HepG2 (cell line): ENCODE results near the gene PARP2. TPM values are rescaled to one million over a fixed set of nuclear protein-coding genes. Genes with fewer than 3 reads are reported as not detected.

Source experiments
- CBX2 ChIP-seq, 2 experiments: fragments of 200-600 bp in 1 of 2; sonication (generic); formaldehyde crosslinking in 1 of 2; IDR thresholded peaks; 2 replicates each; pipeline versions ENCODE4 v1.7.0 to v1.8.1; 2018 to 2022; ENCODE audit warnings: low read depth in 2 of 2, low read length in 1 of 2, mild to moderate bottlenecking in 1 of 2, missing genetic modification reagents in 1 of 2
- CBX5 ChIP-seq: sonication (generic); formaldehyde crosslinking; IDR thresholded peaks from 2 replicates; pipeline ENCODE4 v1.4.0; 2020; ENCODE audit warnings: missing genetic modification reagents, borderline replicate concordance
- DR1 ChIP-seq: sonication (generic); formaldehyde crosslinking; IDR thresholded peaks from 2 replicates; pipeline ENCODE4 v1.8.0; 2021; ENCODE audit warnings: mild to moderate bottlenecking, missing genetic modification reagents, inconsistent platforms
- EZH2 ChIP-seq: conservative IDR thresholded peaks from 2 replicates; pipeline ENCODE4 v1.6.1; 2012; ENCODE audit warnings: mild to moderate bottlenecking, low read depth, low read length, moderate library complexity
- HMGXB4 ChIP-seq, 2 experiments: sonication (generic) in 1 of 2; formaldehyde crosslinking in 1 of 2; IDR thresholded peaks; 2 replicates each; pipeline versions ENCODE4 v1.4.0 to v1.6.1; 2018 to 2020; ENCODE audit warnings: missing genetic modification reagents in 2 of 2, borderline replicate concordance in 1 of 2, low read depth in 1 of 2, mild to moderate bottlenecking in 1 of 2, missing biosample characterization in 1 of 2
- KDM3A ChIP-seq: IDR thresholded peaks from 2 replicates; pipeline ENCODE4 v1.6.1; 2018; ENCODE audit warnings: low read depth, missing compliant biosample characterization
- KLF15 ChIP-seq: sonication (generic); formaldehyde crosslinking; IDR thresholded peaks from 2 replicates; pipeline ENCODE4 v1.8.1; 2023; ENCODE audit warnings: borderline replicate concordance, mild to moderate bottlenecking, inconsistent platforms, missing genetic modification reagents, mixed read lengths
- MXD1 ChIP-seq: sonication (generic); formaldehyde crosslinking; IDR thresholded peaks from 2 replicates; pipeline ENCODE4 v1.4.0; 2020; ENCODE audit warnings: mild to moderate bottlenecking, missing genetic modification reagents
- PAF1 ChIP-seq: IDR thresholded peaks from 2 replicates; pipeline ENCODE4 v1.6.1; 2016; ENCODE audit warnings: missing genetic modification reagents, missing compliant biosample characterization
- REL ChIP-seq: sonication (generic); formaldehyde crosslinking; conservative IDR thresholded peaks from 2 replicates; pipeline ENCODE4 v1.8.0; 2022; ENCODE audit warnings: mild to moderate bottlenecking, missing genetic modification reagents, moderate library complexity
- SCMH1 ChIP-seq: sonication (generic); formaldehyde crosslinking; IDR thresholded peaks from 2 replicates; pipeline ENCODE4 v1.9.0; 2021; ENCODE audit warnings: missing genetic modification reagents, mild to moderate bottlenecking, borderline replicate concordance
- SMAD3 ChIP-seq: sonication (generic); formaldehyde crosslinking; IDR thresholded peaks from 2 replicates; pipeline ENCODE4 v1.4.0; 2020; ENCODE audit warnings: missing genetic modification reagents
- TAF15 ChIP-seq: fragments of 200-400 bp; formaldehyde crosslinking; IDR thresholded peaks from one replicate; pipeline ENCODE4 v1.6.1; 2018; ENCODE audit warnings: mild to moderate bottlenecking, low read depth, low read length; ENCODE audit not compliant: poor library complexity, severe bottlenecking
- TEAD3 ChIP-seq: optimal IDR thresholded peaks from 2 replicates; pipeline ENCODE3; 2016; ENCODE audit warnings: borderline replicate concordance
- YY1 ChIP-seq: IDR thresholded peaks from 2 replicates; pipeline ENCODE4 v1.6.1; 2011; ENCODE audit warnings: low read length, low read depth, moderate library complexity, mild to moderate bottlenecking; ENCODE audit not compliant: insufficient read depth, insufficient replicate concordance
- ZBTB26 ChIP-seq: IDR thresholded peaks from 2 replicates; pipeline ENCODE4 v1.6.1; 2016; ENCODE audit warnings: missing compliant biosample characterization, missing genetic modification reagents, borderline replicate concordance
- ZFP82 ChIP-seq: sonication (generic); formaldehyde crosslinking; IDR thresholded peaks from 2 replicates; pipeline ENCODE4 v1.5.1; 2020; ENCODE audit warnings: mild to moderate bottlenecking, missing genetic modification reagents, borderline replicate concordance
- ZNF160 ChIP-seq: sonication (generic); formaldehyde crosslinking; IDR thresholded peaks from 2 replicates; pipeline ENCODE4 v1.8.0; 2022; ENCODE audit warnings: mild to moderate bottlenecking, inconsistent platforms, missing genetic modification reagents
- ZNF253 ChIP-seq: sonication (generic); formaldehyde crosslinking; IDR thresholded peaks from 2 replicates; pipeline ENCODE4 v1.8.0; 2022; ENCODE audit warnings: mild to moderate bottlenecking, missing genetic modification reagents, borderline replicate concordance
- ZNF414 ChIP-seq: sonication (generic); formaldehyde crosslinking; IDR thresholded peaks from 2 replicates; pipeline ENCODE4 v1.5.0; 2020; ENCODE audit warnings: missing genetic modification reagents
- ZNF749 ChIP-seq: sonication (generic); formaldehyde crosslinking; IDR thresholded peaks from 2 replicates; pipeline ENCODE4 v1.8.0; 2022; ENCODE audit warnings: mild to moderate bottlenecking, missing genetic modification reagents, moderate library complexity, borderline replicate concordance
- ZNF770 ChIP-seq: sonication (generic); formaldehyde crosslinking; IDR thresholded peaks from 2 replicates; pipeline ENCODE4 v1.5.0; 2020; ENCODE audit warnings: mild to moderate bottlenecking, missing genetic modification reagents
- ZSCAN22 ChIP-seq: sonication (generic); formaldehyde crosslinking; IDR thresholded peaks from 2 replicates; pipeline ENCODE4 v1.4.0; 2020; ENCODE audit warnings: mild to moderate bottlenecking, missing genetic modification reagents
- polyA plus RNA-seq, 8 experiments: library from polyadenylated mRNA; depleted of rRNA in 3 of 8; stranded (reverse) in 7 of 8; unstranded in 1 of 8; fragments of >200 nt; fragmentation: Illumina TruSeq in 4 of 8; extraction: Trizol in 4 of 8; gene quantifications; 2 replicates each; pipeline versions ENCODE4 v1.2.1 to v1.2.3, GENCODE V29; 2011 to 2016; ENCODE audit warnings: low read depth in 4 of 8, missing spikeins in 1 of 8, mixed read lengths in 1 of 8; ENCODE audit not compliant: insufficient read depth in 1 of 8
- total RNA-seq, 5 experiments: library from RNA; depleted of rRNA; stranded (reverse); fragments of >200 nt; fragmentation: Illumina TruSeq; extraction: Trizol; gene quantifications; 2 replicates each; pipeline ENCODE4 v1.2.3, GENCODE V29; 2016; ENCODE audit warnings: low read depth in 1 of 5

PARP2 gene
- total and polyA plus RNA-seq, 2 of the 13 experiments (the other 11 are each of a cell fraction or from before 2014, with no cell fraction given), result 37.3 to 38.4 TPM

GRCh38 chr14:20376071-20376588, 32.7 kb downstream of the PARP2 start (continued):
- TF ChIP-seq TEAD3, result peak; percentile 62
- TF ChIP-seq REL (CRISPR knock-in tag), result no peak
- no peak for TF ChIP-seq PAF1 (CRISPR knock-in tag)
- no peak for TF ChIP-seq ZNF770 (CRISPR knock-in tag)
- TF ChIP-seq ZSCAN22 (CRISPR knock-in tag), result no peak
- no peak for TF ChIP-seq ZNF253 (CRISPR knock-in tag)
- TF ChIP-seq ZNF749, result no peak
- no peak for TF ChIP-seq CBX5 (CRISPR knock-in tag)
- no peak for TF ChIP-seq TAF15
- no peak for TF ChIP-seq MXD1
- no peak for TF ChIP-seq EZH2
- TF ChIP-seq YY1, result peak; percentile 52
- TF ChIP-seq ZBTB26 (CRISPR knock-in tag), result no peak
- no peak for TF ChIP-seq ZNF160 (CRISPR knock-in tag)
- TF ChIP-seq CBX2 (IDR thresholded peaks at IDR 0.05; ENCODE audit: low read depth, low read length), result no peak
- no peak for TF ChIP-seq CBX2 (CRISPR knock-in tag; IDR thresholded peaks at IDR 0.05; ENCODE audit: low read depth)
- TF ChIP-seq ZNF414 (CRISPR knock-in tag), result no peak; the same call in 1 of the 2 replicates
- peak; percentile 72; the same call in 1 of the 2 replicates for TF ChIP-seq KDM3A (CRISPR knock-in tag)
- no peak for TF ChIP-seq SCMH1 (CRISPR knock-in tag)
- no peak for TF ChIP-seq DR1 (CRISPR knock-in tag)
- no peak for TF ChIP-seq KLF15 (CRISPR knock-in tag)
- TF ChIP-seq ZFP82 (CRISPR knock-in tag), result no peak
- TF ChIP-seq HMGXB4 (CRISPR knock-in tag; IDR thresholded peaks at IDR 0.05; ENCODE audit: borderline replicate concordance in 1 of 2, low read depth in 1 of 2), result peak in 1 of 2 experiments; percentile 57; a peak in 1 of 4 replicates
- TF ChIP-seq SMAD3, result no peak
